Mucosa of descending colon (tissue), 3 donors: Measurements from ENCODE around the gene PACS2. TPM values are rescaled to one million over a fixed set of nuclear protein-coding genes. Genes with fewer than 3 reads are reported as not detected.
A peak's percentile ranks its signal among the peaks of the same experiment; 100 is the strongest.
"Not testable (repeated sequence)": the region's sequence is repeated elsewhere in the genome, so short reads cannot be mapped to it uniquely, and the experiment has no call there.

Experiments
- ATAC-seq: fragments of 200-7000 bp; cut with Tn5 transposase; one replicate; pipeline ENCODE4 v1.9.1; 2020; ENCODE audit warnings: mild to moderate bottlenecking, moderate library complexity
- DNase-seq, 3 donors: peaks; one replicate each; pipeline ENCODE4 v3.0.0-alpha.2; 2020
- H3K36me3 ChIP-seq: fragments of 200-600 bp; one replicate; pipeline ENCODE4 v1.8.0; 2021; ENCODE audit warnings: low read depth, mild to moderate bottlenecking
- H3K4me1 ChIP-seq: fragments of 200-600 bp; one replicate; pipeline ENCODE4 v1.8.0; 2021; ENCODE audit warnings: low read depth, mild to moderate bottlenecking
- H3K4me3 ChIP-seq: fragments of 200-600 bp; one replicate; pipeline ENCODE4 v1.8.0; 2021; ENCODE audit warnings: mild to moderate bottlenecking
- H3K9me3 ChIP-seq: fragments of 200-600 bp; one replicate; pipeline ENCODE4 v1.8.0; 2021; ENCODE audit warnings: mild to moderate bottlenecking
- CTCF ChIP-seq: fragments of 200-600 bp; IDR thresholded peaks from one replicate; pipeline ENCODE4 v1.8.0; 2022; ENCODE audit warnings: antibody characterized with exemption, mild to moderate bottlenecking
- intact Hi-C, 2 donors: fragments of 100-400 bp; cut with DNase I in 1 of 2; cut with micrococcal nuclease in 1 of 2; formaldehyde crosslinking; loops; one replicate each; pipeline versions ENCODE4 v1.11.0 to v1.11.1; 2022; cut with DNase I, micrococcal nuclease
- total RNA-seq, 3 donors: library from RNA; stranded (reverse); fragmentation: NEBNext Ultra II Directional in 2 of 3; extraction: Animal tissue kit (Norgen Biotek cat#: 25700) in 2 of 3; gene quantifications; one replicate each; pipeline versions ENCODE4 v1.2.1 to v1.2.4, GENCODE V29; 2021 to 2023
- donor health status: DM: no; HTN: no; CAD: no; lungs with moderate emphysema.
- donor health status: DM: no; HTN: no; CAD: no.
- donor health status: DM: no; HTN: yes; CAD: no.

The PACS2 gene
- total RNA-seq, 3 donors from 2014 or later, result 71.7 to 84.3 (median 78.9) TPM

- no peak for TF ChIP-seq CTCF
- no peak overlapping the region for H3K4me3 ChIP-seq
- peak; percentile 18 for ATAC-seq
- no peaks in the 10 kb centered on the region for H3K9me3 ChIP-seq
- no peaks in the 10 kb centered on the region for H3K4me1 ChIP-seq
- intact Hi-C loops, result no loop called here
- DNase-seq, result no peak
- H3K36me3 ChIP-seq, result no peaks in the 10 kb centered on the region
Measured at GRCh38 chr14:105333020-105333490, 18.5 kb downstream of the PACS2 start.

- intact Hi-C loops, result no loop called here
- H3K4me1 ChIP-seq, result no peaks in the 10 kb centered on the region
- no peak for TF ChIP-seq CTCF
- H3K4me3 ChIP-seq, result no peak overlapping the region
- no peaks in the 10 kb centered on the region for H3K36me3 ChIP-seq
- ATAC-seq (no peak), DNase-seq (peak in 1 of 3 donors; percentile 32)
- H3K9me3 ChIP-seq, result no peaks in the 10 kb centered on the region
Measured at GRCh38 chr14:105333613-105334364, 19.2 kb downstream of the PACS2 start.

GRCh38 chr14:105334383-105335230 lies 20.1 kb downstream of the PACS2 start:
- no peak overlapping the region for H3K4me3 ChIP-seq
- no peak for ATAC-seq
- intact Hi-C loops, result no loop called here
- H3K4me1 ChIP-seq, result no peaks in the 10 kb centered on the region
- no peaks in the 10 kb centered on the region for H3K9me3 ChIP-seq
- no peaks in the 10 kb centered on the region for H3K36me3 ChIP-seq
- no peak for TF ChIP-seq CTCF
- DNase-seq, result peak in 1 of 3 donors; percentile 36

- ATAC-seq, DNase-seq, H3K4me1 ChIP-seq, intact Hi-C loops, H3K36me3 ChIP-seq, H3K9me3 ChIP-seq, H3K4me3 ChIP-seq: not testable (repeated sequence)
Measured at GRCh38 chr14:105335231-105335542, 20.6 kb downstream of the PACS2 start.

GRCh38 chr14:105335735-105336476 lies 21.4 kb downstream of the PACS2 start:
- intact Hi-C loops, result no loop called here
- Histone ChIP-seq H3K4me1 (no peaks in the 10 kb centered on the region), H3K4me3 (no peak overlapping the region), H3K9me3 (no peaks in the 10 kb centered on the region), H3K36me3 (no peaks in the 10 kb centered on the region)
- DNase-seq, result peak in 1 of 3 donors; percentile 32
- ATAC-seq, result no peak
- no peak for TF ChIP-seq CTCF
